ENCODE data around the gene ANKRD52.
"Not testable (repeated sequence)": the region's sequence is repeated elsewhere in the genome, so short reads cannot be mapped to it uniquely, and the experiment has no call there.

The ANKRD52 gene

DNA sequence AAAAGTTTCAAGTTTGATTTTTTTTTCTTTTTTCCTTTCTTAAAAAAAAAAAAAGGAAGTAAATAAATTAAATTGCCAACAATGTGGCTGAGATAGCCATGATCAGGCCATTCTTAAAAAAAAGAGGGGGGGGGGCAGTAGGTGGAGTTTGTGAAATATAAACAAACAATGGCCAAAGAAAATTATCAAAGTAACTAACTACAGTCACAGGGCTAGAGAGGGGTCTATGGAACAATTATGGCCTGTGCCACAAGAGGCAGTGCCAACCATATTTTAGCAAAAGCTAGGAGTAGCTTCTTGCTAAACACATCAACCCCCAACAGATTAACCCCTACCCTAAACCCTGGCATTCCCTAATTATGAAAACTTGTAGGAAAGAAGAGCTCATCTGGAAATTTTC is 52.7 kb downstream of the ANKRD52 start:
- FAIRE-seq = no peak

DNA sequence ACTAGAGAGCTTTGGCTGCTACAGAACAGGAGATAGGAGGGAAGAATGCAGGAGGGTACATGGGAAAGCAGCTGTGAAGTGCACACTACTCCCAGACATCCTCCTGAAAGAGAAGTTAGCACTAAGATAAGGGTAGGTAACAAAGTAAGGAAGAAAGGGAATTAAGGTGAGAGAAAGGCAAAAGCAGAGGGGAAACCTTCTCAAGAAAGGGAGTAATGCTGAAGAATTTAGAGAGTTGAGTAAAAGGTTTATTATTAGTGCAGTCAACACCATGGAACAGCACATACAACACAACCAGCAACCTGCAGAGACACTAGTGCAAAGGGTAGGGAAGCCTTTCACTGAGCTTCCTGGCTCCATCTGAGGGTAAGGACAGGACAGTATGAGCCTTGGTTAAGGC is 53.9 kb downstream of the ANKRD52 start:
- no peak for FAIRE-seq

DNA sequence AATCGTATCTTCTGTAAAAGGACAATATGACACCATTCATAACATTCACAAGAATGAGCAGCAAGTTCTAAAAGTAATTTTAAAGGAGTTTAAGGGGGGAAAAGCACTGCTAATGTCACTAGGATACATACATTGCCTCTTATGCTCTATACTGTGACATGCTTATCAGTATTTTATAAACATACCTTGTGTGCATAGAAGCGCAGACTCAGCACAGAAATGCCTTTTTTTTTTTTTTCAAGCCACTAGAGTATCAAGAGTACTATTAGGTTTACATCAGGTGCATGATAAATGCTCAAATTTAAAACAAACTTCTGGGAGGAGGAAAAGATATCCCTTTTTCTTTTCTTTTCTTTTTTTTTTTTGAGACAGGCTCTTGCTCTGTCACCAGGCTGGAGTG is 55.3 kb downstream of the ANKRD52 start:
- no peak for FAIRE-seq

DNA sequence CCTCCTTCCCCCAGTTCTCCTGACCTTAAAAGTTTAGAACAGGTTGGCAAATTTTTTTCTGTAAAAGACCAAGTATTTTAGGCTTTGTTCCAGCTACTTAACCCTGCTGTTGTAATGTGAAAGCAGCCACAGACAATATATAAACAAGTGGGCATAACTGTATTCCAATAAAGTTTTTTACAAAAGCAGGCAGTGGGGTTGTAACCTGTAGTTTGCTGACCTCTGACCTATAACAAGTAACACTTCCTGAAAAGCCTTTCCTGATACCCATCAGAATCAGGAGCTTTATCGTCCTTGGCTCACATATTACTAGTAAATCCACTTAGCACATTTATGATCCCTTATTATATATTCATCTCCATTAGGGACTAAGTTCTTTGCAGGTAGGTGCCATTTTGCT is 55.8 kb downstream of the ANKRD52 start:
- no peak for FAIRE-seq

DNA sequence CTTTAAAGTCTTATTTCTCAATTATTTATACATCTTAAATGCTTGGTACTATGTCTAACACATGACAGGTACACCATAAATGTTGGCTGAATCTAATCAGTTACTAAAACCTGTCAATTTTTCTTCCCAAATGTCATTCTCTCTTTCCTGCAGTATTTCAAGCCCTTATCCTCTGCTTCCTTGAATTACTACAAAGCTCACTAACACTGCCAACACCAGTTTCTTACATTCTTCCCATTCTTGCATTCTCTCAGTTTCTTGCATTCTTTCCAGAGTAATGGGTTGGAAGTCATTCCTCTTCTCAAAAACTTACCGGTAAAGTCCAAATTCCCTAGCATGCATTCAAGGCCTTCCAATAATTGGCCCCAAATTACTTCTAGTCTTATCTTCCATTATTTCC is 59.3 kb downstream of the ANKRD52 start:
- FAIRE-seq = no peak

DNA sequence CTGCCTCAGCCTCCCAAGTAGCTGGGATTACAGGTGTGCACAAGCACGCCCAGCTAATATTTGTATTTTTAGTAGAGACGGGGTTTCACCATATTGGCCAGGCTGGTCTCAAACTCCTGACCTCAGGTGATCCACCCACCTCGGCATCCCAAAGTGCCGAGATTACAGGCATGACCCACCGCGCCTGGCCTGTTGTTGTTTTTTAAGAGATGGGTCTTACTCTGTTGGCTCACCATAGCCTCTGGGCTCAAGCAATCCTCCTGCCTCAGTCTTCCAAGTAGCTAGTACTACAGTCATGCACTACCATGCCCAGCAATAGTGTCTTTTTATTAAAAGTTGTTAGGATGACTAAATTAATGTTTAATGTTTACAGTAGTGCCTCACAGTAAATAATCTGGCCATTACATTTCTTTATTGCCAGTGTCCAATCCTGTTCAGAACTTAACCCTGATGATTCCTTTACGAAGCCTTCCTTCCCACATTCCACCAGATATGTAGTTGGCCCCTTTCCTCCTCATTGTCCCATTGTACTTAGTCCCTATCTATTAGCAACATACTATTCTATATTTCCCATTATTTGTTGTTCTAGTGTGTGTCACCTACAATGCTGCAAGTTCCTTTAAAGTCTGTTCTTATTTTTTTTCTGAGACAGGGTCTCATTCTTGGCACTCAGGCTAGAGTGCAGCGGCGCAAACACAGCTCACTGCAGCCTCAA is 60.1 kb downstream of the ANKRD52 start:
- no peak for FAIRE-seq

- FAIRE-seq = not testable (repeated sequence)
Measured at GRCh38 chr12:56196818-56197550, 61.2 kb downstream of the ANKRD52 start.

DNA sequence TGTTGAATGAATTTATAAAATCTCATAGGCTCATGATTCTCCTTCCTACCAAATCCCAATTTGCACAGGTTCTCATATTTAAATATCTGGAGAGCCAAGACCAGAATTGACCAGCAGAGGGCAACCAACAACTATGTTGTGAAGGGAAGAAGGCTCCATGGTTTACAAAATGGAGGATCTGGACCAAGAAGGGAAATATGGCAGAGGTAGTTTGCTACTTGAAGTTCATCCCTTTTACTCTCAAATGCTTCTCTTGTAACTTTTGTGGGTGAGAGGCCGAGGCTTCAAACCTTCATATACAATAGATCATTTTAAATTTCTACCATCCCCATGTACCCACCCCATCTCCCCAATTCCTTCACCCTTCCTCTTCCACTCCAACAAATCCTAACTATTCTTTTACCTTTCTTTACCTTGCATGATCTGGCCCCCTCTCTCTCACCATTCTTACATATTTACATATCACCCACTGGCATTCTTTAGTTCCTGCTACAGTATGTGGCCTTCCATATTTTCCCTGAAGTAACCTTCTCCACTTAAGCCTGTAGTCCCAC is 65.1 kb downstream of the ANKRD52 start:
- FAIRE-seq = peak; percentile 79

DNA sequence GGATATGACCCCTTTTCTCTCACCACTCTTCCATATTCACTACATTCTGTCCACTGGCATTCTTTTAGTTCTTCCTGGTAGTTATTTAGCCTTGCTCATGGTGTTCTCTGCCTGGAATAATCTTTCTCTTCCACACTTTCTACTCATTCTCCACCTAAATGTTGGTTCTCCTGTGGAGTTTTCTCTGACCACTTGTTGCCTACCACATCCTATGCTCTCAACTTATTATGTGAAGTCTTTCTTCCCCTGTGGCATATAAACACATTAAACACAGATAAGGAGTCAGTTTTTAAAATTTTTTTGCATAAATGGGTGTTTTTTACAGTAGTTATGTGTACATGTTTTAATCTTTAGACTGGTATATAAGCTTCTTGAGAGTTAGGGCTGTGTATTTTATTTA is 65.6 kb downstream of the ANKRD52 start:
- no peak for FAIRE-seq

GRCh38 chr12:56190695-56191155 is 67.5 kb downstream of the ANKRD52 start:
- FAIRE-seq = no peak

DNA sequence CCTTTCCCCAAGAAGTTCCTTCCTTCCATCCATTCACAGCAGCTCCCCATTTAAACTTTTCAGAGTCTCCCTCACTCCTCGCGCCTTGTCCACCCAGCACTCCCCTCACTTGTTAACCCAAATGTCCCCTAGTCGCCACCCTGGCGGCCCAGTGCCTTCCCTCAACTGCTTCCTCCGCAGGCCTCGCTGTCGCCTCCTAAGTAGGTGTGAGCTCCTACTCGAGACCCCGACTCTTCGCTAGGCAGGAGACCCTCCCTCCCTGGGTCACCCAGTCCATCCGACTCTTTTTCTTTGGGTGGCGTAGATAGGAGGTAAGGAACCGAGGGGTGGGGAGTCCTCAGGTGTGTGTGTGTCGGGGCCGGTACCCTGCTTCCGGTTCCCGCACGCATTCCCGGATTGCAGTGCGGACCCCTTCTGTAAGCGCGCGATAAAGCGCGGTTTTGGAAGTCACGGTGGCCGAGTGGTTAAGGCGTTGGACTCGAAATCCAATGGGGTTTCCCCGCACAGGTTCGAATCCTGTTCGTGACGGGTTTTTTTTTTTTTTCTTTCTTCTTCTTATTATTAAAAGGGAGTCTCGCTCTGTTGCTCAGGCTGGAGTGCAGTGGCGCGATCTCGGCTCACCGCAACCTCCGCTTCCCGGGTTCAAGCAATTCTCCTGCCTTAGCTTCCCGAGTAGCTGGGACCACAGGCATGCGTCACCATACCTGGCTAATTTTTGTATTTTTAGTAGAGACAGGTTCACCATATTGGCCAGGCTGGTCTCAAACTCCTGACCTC is 68.1 kb downstream of the ANKRD52 start:
- FAIRE-seq = no peak

DNA sequence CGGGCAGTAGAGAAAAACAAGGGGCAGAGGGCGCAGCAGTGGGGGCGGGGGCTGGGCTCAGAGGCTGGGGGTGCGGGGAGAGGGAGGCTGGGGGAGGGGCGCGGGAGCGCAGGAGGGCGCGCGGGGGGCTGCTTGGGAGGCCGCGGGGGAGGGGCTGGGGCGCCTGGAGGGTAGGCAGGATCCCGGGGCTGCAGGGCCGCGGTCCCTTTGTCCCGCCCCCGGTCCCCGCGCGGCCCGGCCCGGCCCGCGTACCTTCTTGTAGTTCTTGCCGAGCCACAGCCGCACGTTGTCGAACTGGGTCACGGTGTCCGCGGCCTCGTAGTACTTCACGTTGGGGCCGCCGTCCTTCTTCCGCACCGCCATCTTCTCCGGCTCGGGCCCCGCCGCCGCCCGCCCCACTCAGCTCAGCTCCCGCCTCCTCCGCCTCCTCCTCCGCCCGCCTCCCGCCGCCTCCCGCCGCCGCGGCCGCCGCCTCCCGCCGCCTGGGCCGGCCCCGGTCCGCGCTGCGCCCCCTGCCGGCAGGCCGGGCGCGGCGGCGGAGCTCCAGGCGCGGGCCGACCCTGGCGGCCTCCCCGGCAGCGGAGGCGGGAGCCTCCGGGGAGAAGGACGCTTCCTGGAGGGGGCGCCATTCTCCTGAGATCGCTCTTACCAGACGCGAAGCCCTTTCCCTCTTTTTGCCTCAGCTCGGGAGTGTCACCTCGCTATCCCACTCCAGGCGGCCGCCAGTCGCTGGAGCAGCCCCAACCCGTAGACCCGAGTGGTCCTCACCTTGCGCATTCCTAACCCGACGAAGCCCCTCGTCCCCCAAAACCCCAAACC is 68.9 kb downstream of the ANKRD52 start, which contains the start of gene SMARCC2:
TSS of gene SMARCC2 (minus strand) at position 385 of the 819 bp plus-strand sequence. CDS start at position 363, 22 bp downstream.
- FAIRE-seq = no peak

GRCh38 chr12:56188778-56189098 is 69.4 kb downstream of the ANKRD52 start:
- no peak for FAIRE-seq

- FAIRE-seq = no peak
Measured at GRCh38 chr12:56188131-56188777, 69.9 kb downstream of the ANKRD52 start.
